Measurements from ENCODE around the gene TMF1.

Gene TMF1

GRCh38 chr3:69011096-69011730 lies 40.9 kb downstream of the TMF1 start:
- no peak overlapping the region for H3K4me3 ChIP-seq (ENCODE audit: low read length)
- no peak overlapping the region for H3K9ac ChIP-seq (ENCODE audit: low read length)
- no peak overlapping the region for H3K27ac ChIP-seq (ENCODE audit: low read length)

DNA sequence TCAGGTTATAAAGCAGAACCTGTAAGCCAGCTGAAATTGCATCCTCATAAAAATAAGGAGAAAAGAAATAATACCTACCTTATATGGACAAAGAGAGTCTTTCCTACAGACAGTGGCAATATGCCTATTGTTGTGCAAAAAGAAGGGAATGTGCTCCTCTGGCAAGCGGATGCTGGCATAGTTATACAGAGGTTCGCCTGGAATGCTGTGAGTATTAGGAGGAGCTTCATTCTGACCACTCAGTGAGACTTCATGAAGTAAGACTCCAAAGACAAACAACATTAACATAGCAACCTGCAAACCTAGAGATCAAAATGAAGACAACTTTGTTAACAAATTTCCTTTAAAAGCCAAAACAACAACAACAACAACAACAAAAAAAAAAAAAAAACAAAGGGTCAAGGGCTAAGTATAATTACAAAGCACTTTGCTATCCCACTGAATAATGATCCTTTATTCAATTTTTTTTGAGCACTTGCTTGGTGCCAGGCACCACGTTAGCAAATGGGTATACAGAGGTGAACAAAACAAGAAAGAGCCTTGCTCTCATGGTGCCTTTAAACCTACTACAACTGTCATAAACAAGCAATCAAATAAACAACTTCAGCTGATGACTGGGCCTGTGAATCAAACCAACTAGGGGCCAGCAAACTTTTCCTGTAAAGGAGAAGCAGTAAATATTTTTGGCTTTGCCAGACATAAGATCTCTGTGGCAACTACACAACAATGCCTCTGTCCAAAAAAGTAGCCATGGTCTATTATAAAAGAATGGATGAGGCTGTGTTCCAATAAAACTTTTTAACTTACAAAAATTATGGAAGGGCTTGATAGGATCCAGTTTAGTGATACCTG lies 42.3 kb downstream of the TMF1 start:
- H3K4me2 ChIP-seq (ENCODE audit: low read length): no peak overlapping the region
- H3K9ac ChIP-seq (ENCODE audit: low read length): no peak overlapping the region
- H3K27me3 ChIP-seq (ENCODE audit: low read depth, low read length): no peaks in the 10 kb centered on the region
- H3K4me3 ChIP-seq (ENCODE audit: low read length): no peak overlapping the region
- TF ChIP-seq, protein P1, sequence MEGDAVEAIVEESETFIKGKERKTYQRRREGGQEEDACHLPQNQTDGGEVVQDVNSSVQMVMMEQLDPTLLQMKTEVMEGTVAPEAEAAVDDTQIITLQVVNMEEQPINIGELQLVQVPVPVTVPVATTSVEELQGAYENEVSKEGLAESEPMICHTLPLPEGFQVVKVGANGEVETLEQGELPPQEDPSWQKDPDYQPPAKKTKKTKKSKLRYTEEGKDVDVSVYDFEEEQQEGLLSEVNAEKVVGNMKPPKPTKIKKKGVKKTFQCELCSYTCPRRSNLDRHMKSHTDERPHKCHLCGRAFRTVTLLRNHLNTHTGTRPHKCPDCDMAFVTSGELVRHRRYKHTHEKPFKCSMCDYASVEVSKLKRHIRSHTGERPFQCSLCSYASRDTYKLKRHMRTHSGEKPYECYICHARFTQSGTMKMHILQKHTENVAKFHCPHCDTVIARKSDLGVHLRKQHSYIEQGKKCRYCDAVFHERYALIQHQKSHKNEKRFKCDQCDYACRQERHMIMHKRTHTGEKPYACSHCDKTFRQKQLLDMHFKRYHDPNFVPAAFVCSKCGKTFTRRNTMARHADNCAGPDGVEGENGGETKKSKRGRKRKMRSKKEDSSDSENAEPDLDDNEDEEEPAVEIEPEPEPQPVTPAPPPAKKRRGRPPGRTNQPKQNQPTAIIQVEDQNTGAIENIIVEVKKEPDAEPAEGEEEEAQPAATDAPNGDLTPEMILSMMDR (IDR thresholded peaks at IDR 0.05; ENCODE audit: low read depth, low read length): no peak
- no peak for TF ChIP-seq EZH2phosphoT487 (IDR thresholded peaks at IDR 0.05; ENCODE audit: low read depth)
- peaks cover 16% of the 10 kb centered on the region for H3K36me3 ChIP-seq (replicated peaks; ENCODE audit: low read depth, low read length)
- H3K4me1 ChIP-seq (ENCODE audit: low read length): peaks cover 14% of the 10 kb centered on the region
- H3K9me3 ChIP-seq (ENCODE audit: insufficient read depth, low read length): no peaks in the 10 kb centered on the region
- H3K79me2 ChIP-seq (ENCODE audit: low read length): peaks cover 2% of the 10 kb centered on the region; the same call in 1 of the 2 replicates
- H2AFZ ChIP-seq (ENCODE audit: low read depth, low read length): no peak overlapping the region
- H3K27ac ChIP-seq (ENCODE audit: low read length): no peak overlapping the region
- no peaks in the 10 kb centered on the region for H4K20me1 ChIP-seq (ENCODE audit: insufficient read depth, low read length)

More at GRCh38 chr3:69011096-69011730, 40.9 kb downstream of the TMF1 start:
- H3K27me3 ChIP-seq (ENCODE audit: low read depth, low read length): no peaks in the 10 kb centered on the region
- no peaks in the 10 kb centered on the region for H3K9me3 ChIP-seq (ENCODE audit: insufficient read depth, low read length)
- peaks cover 8% of the 10 kb centered on the region for H3K36me3 ChIP-seq (replicated peaks; ENCODE audit: low read depth, low read length)
- no peak overlapping the region for H3K4me2 ChIP-seq (ENCODE audit: low read length)
- H3K4me1 ChIP-seq (ENCODE audit: low read length): peaks cover 14% of the 10 kb centered on the region
- H3K79me2 ChIP-seq (ENCODE audit: low read length): peaks cover 4% of the 10 kb centered on the region; the same call in 1 of the 2 replicates
- TF ChIP-seq, protein P1 (IDR thresholded peaks at IDR 0.05; ENCODE audit: low read depth, low read length): no peak
- no peak for TF ChIP-seq EZH2phosphoT487 (IDR thresholded peaks at IDR 0.05; ENCODE audit: low read depth)
- H4K20me1 ChIP-seq (ENCODE audit: insufficient read depth, low read length): no peaks in the 10 kb centered on the region
- no peak overlapping the region for H2AFZ ChIP-seq (ENCODE audit: low read depth, low read length)

DNA sequence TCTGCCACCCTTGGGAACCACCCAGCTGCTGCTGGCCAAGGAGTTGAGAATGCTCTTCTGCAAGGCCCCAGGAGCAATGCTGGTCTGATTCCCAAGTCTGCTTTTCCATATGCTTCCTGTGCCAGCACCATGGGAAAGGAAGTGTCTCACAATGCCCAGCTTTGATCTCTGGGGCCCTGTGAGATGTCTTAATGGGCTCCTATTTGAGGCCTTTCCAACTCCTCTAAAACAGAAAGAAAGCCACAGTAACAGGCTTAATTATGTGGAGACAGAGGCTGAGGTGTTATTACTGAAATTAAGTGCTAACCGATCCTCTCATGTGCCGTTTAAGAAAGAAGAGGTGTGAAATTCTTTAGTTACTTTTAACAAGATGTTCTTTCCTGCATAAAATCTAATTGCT lies 43.2 kb downstream of the TMF1 start:
- Histone ChIP-seq H3K27ac (ENCODE audit: low read length) (no peak overlapping the region), H2AFZ (ENCODE audit: low read depth, low read length) (no peak overlapping the region), H3K4me2 (ENCODE audit: low read length) (no peak overlapping the region), H3K27me3 (ENCODE audit: low read depth, low read length) (no peaks in the 10 kb centered on the region), H3K36me3 (replicated peaks; ENCODE audit: low read depth, low read length) (peaks cover 19% of the 10 kb centered on the region), H4K20me1 (ENCODE audit: insufficient read depth, low read length) (no peaks in the 10 kb centered on the region), H3K4me1 (ENCODE audit: low read length) (peaks cover 6% of the 10 kb centered on the region), H3K79me2 (ENCODE audit: low read length) (no peaks in the 10 kb centered on the region), H3K9ac (ENCODE audit: low read length) (no peak overlapping the region), H3K9me3 (ENCODE audit: insufficient read depth, low read length) (no peaks in the 10 kb centered on the region), H3K4me3 (ENCODE audit: low read length) (no peak overlapping the region)
- TF ChIP-seq EZH2phosphoT487 (IDR thresholded peaks at IDR 0.05; ENCODE audit: low read depth): no peak
- TF ChIP-seq, protein P1 (IDR thresholded peaks at IDR 0.05; ENCODE audit: low read depth, low read length): no peak

- H3K4me3 ChIP-seq (ENCODE audit: low read length): no peak overlapping the region
- H3K9ac ChIP-seq (ENCODE audit: low read length): no peak overlapping the region
- H3K9me3 ChIP-seq (ENCODE audit: insufficient read depth, low read length): no peaks in the 10 kb centered on the region
- TF ChIP-seq, protein P1 (IDR thresholded peaks at IDR 0.05; ENCODE audit: low read depth, low read length): no peak
- no peak for TF ChIP-seq EZH2phosphoT487 (IDR thresholded peaks at IDR 0.05; ENCODE audit: low read depth)
- H4K20me1 ChIP-seq (ENCODE audit: insufficient read depth, low read length): no peaks in the 10 kb centered on the region
- H3K79me2 ChIP-seq (ENCODE audit: low read length): no peaks in the 10 kb centered on the region
- H3K4me1 ChIP-seq (ENCODE audit: low read length): no peaks in the 10 kb centered on the region
- H2AFZ ChIP-seq (ENCODE audit: low read depth, low read length): no peak overlapping the region
- H3K27me3 ChIP-seq (ENCODE audit: low read depth, low read length): no peaks in the 10 kb centered on the region
- H3K4me2 ChIP-seq (ENCODE audit: low read length): no peak overlapping the region
- H3K27ac ChIP-seq (ENCODE audit: low read length): no peak overlapping the region
- peaks cover 22% of the 10 kb centered on the region for H3K36me3 ChIP-seq (replicated peaks; ENCODE audit: low read depth, low read length)
Observed at GRCh38 chr3:69005791-69006482, 46.2 kb downstream of the TMF1 start.

Data from OCI-LY3 (cell line).